Mucosa of rectum (tissue), 2 donors: ENCODE measurements around the gene LRP10.
A peak's percentile ranks its signal among the peaks of the same experiment; 100 is the strongest.
"Not testable (repeated sequence)": the region's sequence is repeated elsewhere in the genome, so short reads cannot be mapped to it uniquely, and the experiment has no call there.

Source experiments
- H3K27ac ChIP-seq, 2 donors: one replicate each; pipeline ENCODE4 v1.7.0; 2013; ENCODE audit warnings: inconsistent platforms in 2 of 2, low read depth in 2 of 2, low read length in 2 of 2
- H3K27me3 ChIP-seq, 2 donors: one replicate each; pipeline ENCODE4 v1.7.0; 2013; ENCODE audit warnings: low read length in 2 of 2; ENCODE audit not compliant: control insufficient read depth in 2 of 2, insufficient read depth in 2 of 2
- H3K36me3 ChIP-seq, 2 donors: one replicate each; pipeline ENCODE4 v1.7.0; 2013; ENCODE audit warnings: low read length in 2 of 2; ENCODE audit not compliant: control insufficient read depth in 2 of 2, insufficient read depth in 2 of 2
- H3K4me1 ChIP-seq, 2 donors: one replicate each; pipeline ENCODE4 v1.7.0; 2013; ENCODE audit warnings: low read length in 2 of 2, mild to moderate bottlenecking in 1 of 2; ENCODE audit not compliant: control insufficient read depth in 2 of 2, insufficient read depth in 2 of 2
- H3K4me3 ChIP-seq, 2 donors: one replicate each; pipeline ENCODE4 v1.7.0; 2013; ENCODE audit warnings: low read length in 2 of 2
- H3K9ac ChIP-seq, 2 donors: one replicate each; pipeline ENCODE4 v1.7.0; 2013; ENCODE audit warnings: low read length in 2 of 2, low read depth in 1 of 2, mild to moderate bottlenecking in 1 of 2
- H3K9me3 ChIP-seq, 2 donors: one replicate each; pipeline ENCODE4 v1.7.0; 2013; ENCODE audit warnings: low read length in 2 of 2; ENCODE audit not compliant: control insufficient read depth in 2 of 2
- donor health status: healthy.
- donor health status: Normal muscosa, but diverticular disease.

Gene LRP10, protein sequence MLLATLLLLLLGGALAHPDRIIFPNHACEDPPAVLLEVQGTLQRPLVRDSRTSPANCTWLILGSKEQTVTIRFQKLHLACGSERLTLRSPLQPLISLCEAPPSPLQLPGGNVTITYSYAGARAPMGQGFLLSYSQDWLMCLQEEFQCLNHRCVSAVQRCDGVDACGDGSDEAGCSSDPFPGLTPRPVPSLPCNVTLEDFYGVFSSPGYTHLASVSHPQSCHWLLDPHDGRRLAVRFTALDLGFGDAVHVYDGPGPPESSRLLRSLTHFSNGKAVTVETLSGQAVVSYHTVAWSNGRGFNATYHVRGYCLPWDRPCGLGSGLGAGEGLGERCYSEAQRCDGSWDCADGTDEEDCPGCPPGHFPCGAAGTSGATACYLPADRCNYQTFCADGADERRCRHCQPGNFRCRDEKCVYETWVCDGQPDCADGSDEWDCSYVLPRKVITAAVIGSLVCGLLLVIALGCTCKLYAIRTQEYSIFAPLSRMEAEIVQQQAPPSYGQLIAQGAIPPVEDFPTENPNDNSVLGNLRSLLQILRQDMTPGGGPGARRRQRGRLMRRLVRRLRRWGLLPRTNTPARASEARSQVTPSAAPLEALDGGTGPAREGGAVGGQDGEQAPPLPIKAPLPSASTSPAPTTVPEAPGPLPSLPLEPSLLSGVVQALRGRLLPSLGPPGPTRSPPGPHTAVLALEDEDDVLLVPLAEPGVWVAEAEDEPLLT

DNA sequence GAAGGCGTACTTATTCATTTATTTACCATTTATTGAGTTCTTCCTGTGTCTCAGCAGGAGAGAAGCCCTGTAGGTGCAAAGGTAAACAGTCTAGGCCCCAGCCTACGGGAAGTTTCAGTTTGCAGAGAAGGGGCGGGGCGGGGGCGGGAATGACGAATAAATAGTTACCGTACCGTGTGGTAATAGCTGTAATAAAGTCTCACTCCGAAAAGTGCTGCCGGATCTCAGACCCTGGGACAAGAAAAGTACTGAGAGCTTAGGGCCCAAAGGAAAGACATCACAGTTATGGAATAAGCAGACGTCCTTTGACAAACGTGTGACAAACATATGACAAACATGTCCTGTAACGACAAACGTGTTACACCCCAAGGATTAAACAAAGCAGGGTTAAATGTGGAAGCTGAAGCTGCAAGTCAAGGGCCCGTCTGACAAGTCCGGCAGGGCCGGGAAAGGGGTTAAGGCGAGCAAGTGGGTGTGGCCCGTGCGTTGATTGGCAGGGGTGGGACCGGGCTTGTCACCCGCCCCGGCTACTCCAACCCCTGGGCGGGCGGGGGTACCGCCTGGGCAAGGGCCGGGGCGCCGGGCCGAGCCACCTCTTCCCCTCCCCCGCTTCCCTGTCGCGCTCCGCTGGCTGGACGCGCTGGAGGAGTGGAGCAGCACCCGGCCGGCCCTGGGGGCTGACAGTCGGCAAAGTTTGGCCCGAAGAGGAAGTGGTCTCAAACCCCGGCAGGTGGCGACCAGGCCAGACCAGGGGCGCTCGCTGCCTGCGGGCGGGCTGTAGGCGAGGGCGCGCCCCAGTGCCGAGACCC, at the start of gene LRP10:
TSS of gene LRP10 (plus strand) at position 517 of the 809 bp plus-strand sequence. CDS start 564 bp downstream, outside the sequence.
- H3K4me3 ChIP-seq = peak within 1 kb of the TSS; percentile 90 to 95
- peaks cover 26 to 28% of the 10 kb centered on the region in 2 donors for H3K36me3 ChIP-seq
- peak within 1 kb of the TSS; percentile 92 to 98 for H3K9ac ChIP-seq
- H3K27ac ChIP-seq = peak within 1 kb of the TSS; percentile 99 to 100
- no peaks in the 10 kb centered on the region for H3K27me3 ChIP-seq
- H3K4me1 ChIP-seq = peaks cover 16 to 21% of the 10 kb centered on the region in 2 donors
- H3K9me3 ChIP-seq = no peaks in the 10 kb centered on the region

DNA sequence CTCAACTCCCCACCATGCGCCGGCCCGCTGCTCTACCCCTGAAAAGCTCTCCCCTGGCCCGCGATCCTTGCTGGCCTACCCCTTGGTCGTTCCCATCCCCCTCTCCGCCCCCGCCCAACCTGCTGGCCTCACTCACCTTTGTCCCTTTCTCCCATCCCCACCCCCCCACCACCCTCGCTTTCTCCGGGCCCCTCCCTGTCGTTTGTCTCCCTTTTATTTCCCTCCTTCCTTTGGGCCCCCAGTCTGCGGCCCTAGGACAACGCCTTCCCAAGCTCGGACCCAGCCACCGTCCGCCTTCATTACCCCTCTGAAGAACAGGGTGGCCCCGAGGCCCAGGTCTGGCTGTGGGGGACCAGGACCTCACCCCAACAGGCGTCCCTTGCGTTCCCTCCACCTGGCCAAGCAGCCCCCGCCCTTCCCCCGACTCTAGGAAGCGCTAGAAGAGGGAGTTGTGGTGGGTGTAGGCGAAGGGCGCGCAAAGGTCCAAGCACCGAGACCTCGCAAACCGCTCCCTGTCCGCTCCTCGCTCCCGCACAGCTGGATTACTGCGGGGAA, 49.4 kb upstream of the LRP10 start:
- peaks cover 15% of the 10 kb centered on the region in 2 donors for H3K4me1 ChIP-seq

DNA sequence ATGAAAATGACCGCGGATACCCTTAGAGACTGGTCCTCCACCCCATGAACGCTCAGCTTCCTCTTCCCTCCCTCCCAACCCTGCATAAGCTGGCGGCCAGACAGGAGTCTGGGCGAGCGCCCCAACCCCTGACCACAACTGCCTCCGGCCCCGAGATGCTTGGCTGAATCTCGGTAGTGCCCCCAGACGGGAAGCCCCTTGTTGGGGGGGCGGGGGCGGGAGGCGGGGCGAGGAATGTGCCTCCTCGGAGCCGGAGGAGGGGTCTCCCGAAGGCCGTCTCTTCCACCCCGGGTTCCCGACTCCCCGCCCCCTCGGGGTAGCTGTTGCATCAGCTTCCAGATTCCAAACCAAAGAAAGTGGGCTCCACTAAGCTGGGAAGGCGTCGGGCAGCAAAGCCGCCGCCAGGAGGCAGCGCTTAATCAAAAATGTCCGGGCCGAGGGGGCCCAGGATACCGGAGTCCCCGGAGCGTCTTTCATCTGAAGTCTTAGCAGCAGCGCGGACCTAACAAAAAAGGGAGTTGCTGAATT, 48.9 kb upstream of the LRP10 start:
- Histone ChIP-seq H3K27ac (peak overlapping the region; percentile 22 to 56), H3K4me1 (peaks cover 15% of the 10 kb centered on the region in 2 donors), H3K4me3 (peak overlapping the region; percentile 50 to 66), H3K9me3 (no peaks in the 10 kb centered on the region), H3K36me3 (no peaks in the 10 kb centered on the region), H3K27me3 (no peaks in the 10 kb centered on the region), H3K9ac (peak overlapping the region; percentile 52 to 58)

More for the DNA sequence above, 49.4 kb upstream of the LRP10 start:
- H3K9ac ChIP-seq = peak overlapping the region; percentile 52 to 58
- peak overlapping the region; percentile 22 to 56 for H3K27ac ChIP-seq
- no peaks in the 10 kb centered on the region for H3K27me3 ChIP-seq
- H3K4me3 ChIP-seq = peak overlapping the region; percentile 50 to 66
- no peaks in the 10 kb centered on the region for H3K36me3 ChIP-seq
- no peaks in the 10 kb centered on the region for H3K9me3 ChIP-seq

DNA sequence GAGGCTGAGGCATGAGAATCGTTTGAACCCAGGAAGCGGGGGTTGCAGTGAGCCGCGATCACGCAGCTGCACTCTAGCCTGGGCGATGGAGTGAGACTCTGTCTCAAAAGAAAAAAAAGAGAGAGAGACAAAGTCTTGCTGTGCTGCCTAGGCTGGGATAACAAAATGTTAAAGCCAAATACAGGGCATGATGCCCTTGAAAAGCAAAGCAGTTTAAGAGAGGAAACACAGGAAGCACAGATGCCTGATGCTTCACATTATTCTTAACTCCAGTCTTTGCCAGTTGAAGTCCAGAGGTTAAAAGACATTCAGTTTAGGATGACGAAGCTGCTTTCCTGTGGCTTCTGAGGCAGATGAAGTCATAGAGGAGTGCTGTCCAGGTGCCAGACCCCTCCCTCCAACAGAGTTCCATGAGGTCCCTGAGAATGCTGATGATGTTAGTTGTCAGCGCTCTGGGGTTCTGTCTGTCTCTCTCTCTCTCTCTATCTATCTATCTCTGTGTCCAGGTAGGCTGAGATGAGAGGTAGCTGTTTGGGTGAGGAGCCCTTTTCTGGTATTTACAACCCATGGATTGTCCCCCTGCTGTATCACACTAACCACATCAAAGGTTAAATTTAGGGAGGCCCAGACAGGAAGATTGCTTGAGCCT, 46.7 kb upstream of the LRP10 start:
- Histone ChIP-seq H3K27me3 (no peaks in the 10 kb centered on the region), H3K9ac (no peak overlapping the region), H3K4me3 (no peak overlapping the region), H3K9me3 (no peaks in the 10 kb centered on the region), H3K36me3 (no peaks in the 10 kb centered on the region), H3K4me1 (peaks cover 9 to 14% of the 10 kb centered on the region in 2 donors), H3K27ac (no peak overlapping the region)

DNA sequence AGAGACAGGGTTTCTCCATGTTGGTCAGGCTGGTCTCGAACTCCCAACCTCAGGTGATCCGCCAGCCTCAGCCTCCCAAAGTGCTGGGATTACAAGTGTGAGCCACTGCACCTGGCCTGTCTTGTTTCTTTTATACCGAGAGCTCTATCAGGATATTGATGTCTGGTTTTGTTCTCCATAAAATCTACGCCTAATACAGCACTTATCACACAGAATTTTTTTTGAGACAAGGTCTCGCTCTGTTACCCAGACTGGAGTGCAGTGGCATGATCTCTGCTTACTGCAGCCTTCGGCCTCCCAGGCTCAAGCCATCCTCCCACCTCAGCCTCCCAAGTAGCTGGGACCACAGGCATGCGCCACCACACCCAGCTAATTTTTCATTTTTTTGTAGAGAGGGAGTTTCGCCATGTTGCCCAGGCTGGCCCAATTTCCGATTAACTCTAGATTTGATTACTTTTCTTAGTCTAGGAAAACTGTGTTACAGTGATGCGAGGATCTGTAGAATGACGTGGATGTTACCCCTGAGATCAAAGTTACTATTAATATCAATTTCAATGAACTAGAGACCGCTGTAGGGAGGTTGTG, 42.4 kb upstream of the LRP10 start:
- H3K27me3 ChIP-seq, H3K36me3 ChIP-seq, H3K9me3 ChIP-seq: not testable (repeated sequence)
- peaks cover 6 to 12% of the 10 kb centered on the region in 2 donors for H3K4me1 ChIP-seq
- peak overlapping the region; percentile 84 to 87 for H3K9ac ChIP-seq
- H3K4me3 ChIP-seq = peak overlapping the region; percentile 94 to 95
- H3K27ac ChIP-seq = peak overlapping the region; percentile 61 to 77

DNA sequence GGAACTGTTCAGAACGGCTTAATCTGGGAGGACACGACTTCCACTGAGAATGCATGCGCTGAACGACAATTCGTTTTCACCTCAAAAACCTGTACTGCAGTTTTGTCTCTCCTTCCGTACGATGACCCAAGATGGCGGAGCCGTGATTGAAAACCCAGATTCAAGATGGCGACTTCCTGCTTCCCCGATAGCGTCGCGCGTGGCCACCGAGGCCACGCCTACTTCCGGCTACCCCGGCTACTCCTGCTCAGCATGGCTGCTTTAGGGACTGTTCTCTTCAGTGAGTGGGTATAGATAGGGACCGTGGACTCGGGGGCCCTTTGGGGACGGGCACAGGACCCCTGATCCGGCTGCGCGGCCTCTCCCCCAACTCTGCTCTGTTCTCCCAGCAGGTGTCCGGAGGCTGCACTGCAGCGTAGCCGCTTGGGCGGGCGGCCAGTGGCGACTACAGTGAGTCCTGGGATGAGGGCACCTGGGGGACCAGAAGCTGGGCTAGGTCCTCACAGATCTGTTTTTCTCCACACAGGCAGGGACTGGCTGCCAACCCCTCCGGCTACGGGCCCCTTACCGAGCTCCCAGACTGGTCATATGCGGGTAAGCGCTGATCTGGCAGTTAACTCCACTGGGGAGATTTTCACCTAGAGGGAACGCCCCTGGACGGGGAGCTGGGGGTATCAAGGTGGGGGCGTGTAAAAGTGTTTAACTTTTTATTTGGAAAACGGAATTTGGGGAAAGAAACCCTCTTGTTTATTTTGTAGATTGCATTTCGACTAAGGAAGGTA, 41.7 kb upstream of the LRP10 start, which contains the start of gene MRPL52:
TSS of gene MRPL52 (plus strand) at position 227 of the 782 bp plus-strand sequence. CDS start at position 253, 26 bp downstream.
- Histone ChIP-seq H3K4me1 (peaks cover 6 to 12% of the 10 kb centered on the region in 2 donors), H3K27me3 (no peaks in the 10 kb centered on the region), H3K4me3 (peak within 1 kb of the TSS; percentile 94 to 95), H3K9me3 (no peaks in the 10 kb centered on the region), H3K27ac (peak within 1 kb of the TSS; percentile 61 to 77), H3K36me3 (peaks cover 10 to 14% of the 10 kb centered on the region in 2 donors), H3K9ac (peak within 1 kb of the TSS; percentile 84 to 87)

DNA sequence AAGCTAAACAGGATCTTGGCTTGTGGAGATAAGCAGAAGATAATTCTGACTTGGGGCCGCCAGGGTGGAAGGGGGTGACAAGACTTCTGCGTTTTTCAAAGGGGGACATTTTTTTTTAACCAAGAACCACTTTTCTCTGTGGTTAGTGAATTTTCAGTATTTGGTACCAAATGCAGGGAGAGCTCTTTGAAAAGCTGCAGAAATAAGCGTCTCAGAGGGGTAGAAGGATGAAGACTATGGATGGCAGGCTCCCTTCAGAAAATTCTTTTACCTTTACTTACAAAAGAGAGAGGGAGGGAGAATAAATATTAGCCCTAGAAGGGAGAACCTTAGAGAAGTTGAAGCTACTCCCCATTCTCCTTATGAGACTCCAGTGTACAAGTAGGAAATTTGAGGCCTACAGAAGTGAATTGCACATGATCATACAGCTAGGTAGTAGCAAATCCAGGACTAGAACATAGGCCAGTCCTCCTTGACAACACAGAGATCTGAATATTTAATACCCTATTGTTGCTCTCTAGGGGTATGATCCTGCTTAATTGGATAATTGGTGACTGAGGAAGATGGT, 41.0 kb upstream of the LRP10 start:
- H3K4me3 ChIP-seq = peak overlapping the region; percentile 94 to 95
- peaks cover 10 to 15% of the 10 kb centered on the region in 2 donors for H3K36me3 ChIP-seq
- H3K4me1 ChIP-seq = peaks cover 6 to 12% of the 10 kb centered on the region in 2 donors
- no peaks in the 10 kb centered on the region for H3K27me3 ChIP-seq
- peak overlapping the region in 1 of 2 donors; percentile 77 for H3K27ac ChIP-seq
- H3K9ac ChIP-seq = peak overlapping the region; percentile 84 to 87
- no peaks in the 10 kb centered on the region for H3K9me3 ChIP-seq

DNA sequence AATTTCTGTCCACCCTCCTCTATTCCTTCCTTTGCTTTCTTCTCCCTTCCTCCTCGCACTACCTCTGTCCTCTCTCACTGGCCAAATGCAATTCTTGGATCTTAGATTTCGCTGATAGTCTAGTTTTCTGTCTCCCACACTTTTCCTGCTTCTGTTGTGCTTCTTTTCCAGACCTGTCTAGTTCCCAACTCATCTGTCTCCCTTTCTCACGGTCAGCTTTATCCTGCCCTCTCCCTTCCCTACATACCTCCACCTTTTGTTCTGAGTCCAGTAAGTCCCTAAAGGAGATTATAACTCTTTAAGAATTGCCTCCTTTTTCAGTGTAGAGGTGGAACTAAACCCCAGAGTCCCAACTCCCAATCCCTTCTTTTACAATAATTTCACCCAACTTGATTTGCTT, 36.0 kb upstream of the LRP10 start:
- H3K27ac ChIP-seq = no peak overlapping the region

More for the DNA sequence above, 36.0 kb upstream of the LRP10 start:
- Histone ChIP-seq H3K9me3 (no peaks in the 10 kb centered on the region), H3K9ac (peak overlapping the region in 1 of 2 donors; percentile 96), H3K4me1 (peaks cover 13 to 19% of the 10 kb centered on the region in 2 donors), H3K36me3 (peaks cover 10 to 15% of the 10 kb centered on the region in 2 donors), H3K4me3 (no peak overlapping the region), H3K27me3 (no peaks in the 10 kb centered on the region)
